Adrenal gland (tissue), 12 donors: ENCODE data around the gene ITPKA. TPM values are rescaled to one million over a fixed set of nuclear protein-coding genes. Genes with fewer than 3 reads are reported as not detected.

Experiments used
- polyA plus RNA-seq, 3 donors: library from polyadenylated mRNA; stranded (reverse); fragments of 200-250 nt in 2 of 3; fragments of 350-450 nt in 1 of 3; fragmentation: Illumina TruSeq in 1 of 3; extraction: RNeasy Lipid Tissue Mini Kit (QIAGEN cat#74804) in 1 of 3; gene quantifications; one replicate each; pipeline ENCODE4 v1.2.3, GENCODE V29; 2013 to 2014
- small RNA-seq, 2 donors: library from RNA; depleted of rRNA; stranded (forward); fragments of <200 nt; gene quantifications; one replicate each; pipeline ENCODE3, GENCODE V24; 2016
- total RNA-seq, 9 donors: library from RNA; depleted of rRNA in 4 of 9; stranded (reverse); fragments of >200 nt in 4 of 9; fragments of 120-200 nt in 1 of 9; fragmentation: NEBNext Ultra II Directional in 1 of 9; extraction: Animal tissue kit (Norgen Biotek cat#: 25700) in 1 of 9; gene quantifications; one replicate each; pipeline versions ENCODE4 v1.1.0 to v1.2.4, GENCODE V29; 2013 to 2023
- donor health status: healthy with polysubstance abuse.
- donor health status: Bipolar disorder and iron deficiency.
- donor health status: DM: yes; HTN: yes; CAD: no.
- donor health status: DM: no; HTN: no; CAD: no.
- donor health status: DM: no; HTN: no; CAD: no.
- donor health status: DM: yes; HTN: yes; CAD: no.

The ITPKA gene
- total and polyA plus RNA-seq, 12 donors = 0.73 to 33.0 (median 14.4) TPM

Small RNA genes within 50 kb of the gene (small RNA-seq; reads per million reads assigned to genes)
- gene RNU6-1169P = 0 reads per million in 2 donors

Other genes with a start within 250 kb of the ITPKA start
- 1 to 10 TPM in 8 of 9 donors, under 1 TPM in 1; 0.28 to 8.2 (median 2.8) TPM for gene OIP5, start 161.3 kb upstream of the ITPKA start, total RNA-seq
- 1 to 10 TPM in 2 of 3 donors, under 1 TPM in 1; 0.57 to 1.9 (median 1.1) TPM for gene OIP5, start 161.3 kb upstream of the ITPKA start, polyA plus RNA-seq
- 10 to 100 TPM in 8 of 9 donors, 1 to 10 TPM in 1; 6.5 to 74.3 (median 30.0) TPM for gene NUSAP1, start 161.0 kb upstream of the ITPKA start, total RNA-seq
- 10 to 100 TPM; 12.8 to 19.5 (median 18.6) TPM for gene NUSAP1, start 161.0 kb upstream of the ITPKA start, polyA plus RNA-seq
- gene NDUFAF1, start 91.4 kb upstream of the ITPKA start, total RNA-seq = 10 to 100 TPM; 24.4 to 72.4 (median 44.4) TPM
- gene NDUFAF1, start 91.4 kb upstream of the ITPKA start, polyA plus RNA-seq = 10 to 100 TPM; 21.1 to 78.8 (median 41.1) TPM
- 10 to 100 TPM; 24.0 to 53.7 (median 36.0) TPM for gene RTF1, start 76.8 kb upstream of the ITPKA start, total RNA-seq
- 10 to 100 TPM; 40.1 to 49.5 (median 40.2) TPM for gene RTF1, start 76.8 kb upstream of the ITPKA start, polyA plus RNA-seq
- gene LTK, start 20.0 kb downstream of the ITPKA start, total RNA-seq = 1 to 10 TPM in 3 of 9 donors, under 1 TPM in 6; 0.12 to 2.3 (median 0.64) TPM
- 1 to 10 TPM in 2 of 3 donors, under 1 TPM in 1; 0.13 to 1.3 (median 1.2) TPM for gene LTK, start 20.0 kb downstream of the ITPKA start, polyA plus RNA-seq
- gene RPAP1, start 50.4 kb downstream of the ITPKA start, total RNA-seq = 10 to 100 TPM; 13.9 to 44.5 (median 31.6) TPM
- gene RPAP1, start 50.4 kb downstream of the ITPKA start, polyA plus RNA-seq = 10 to 100 TPM; 13.0 to 25.3 (median 15.6) TPM
- 10 to 100 TPM in 7 of 9 donors, 1 to 10 TPM in 2; 9.0 to 44.6 (median 18.1) TPM for gene TYRO3, start 65.3 kb downstream of the ITPKA start, total RNA-seq
- 10 to 100 TPM in 2 of 3 donors, 1 to 10 TPM in 1; 8.8 to 19.0 (median 12.3) TPM for gene TYRO3, start 65.3 kb downstream of the ITPKA start, polyA plus RNA-seq
- 10 to 100 TPM; 22.0 to 56.8 (median 40.2) TPM for gene MGA, start 166.5 kb downstream of the ITPKA start, total RNA-seq
- 10 to 100 TPM in 1 of 3 donors, 1 to 10 TPM in 2; 2.6 to 14.8 (median 6.0) TPM for gene MGA, start 166.5 kb downstream of the ITPKA start, polyA plus RNA-seq